ENCODE results near the gene VWA8.

GRCh38 chr13:41788552-41788951 lies 172.4 kb downstream of the VWA8 start:
- TF ChIP-seq RAD21 (IDR thresholded peaks at IDR 0.05; ENCODE audit: low read length) (no peak), CTCF (IDR thresholded peaks at IDR 0.05) (no peak), NFIC (IDR thresholded peaks at IDR 0.05; ENCODE audit: borderline replicate concordance) (no peak), POLR2AphosphoS5 (IDR thresholded peaks at IDR 0.05; ENCODE audit: low read depth, low read length) (no peak), EP300 (IDR thresholded peaks at IDR 0.05; ENCODE audit: borderline replicate concordance in 1 of 2, low read depth in 1 of 2, low read length in 1 of 2) (no peak), EZH2phosphoT487 (IDR thresholded peaks at IDR 0.05; ENCODE audit: borderline replicate concordance, low read depth) (no peak), JUND (IDR thresholded peaks at IDR 0.05) (no peak), SMC3 (IDR thresholded peaks at IDR 0.05; ENCODE audit: low read depth, low read length) (no peak), MXI1 (IDR thresholded peaks at IDR 0.05; ENCODE audit: low read depth, low read length) (no peak)
